Endothelial cell (in vitro differentiated cells): ENCODE results near the gene HARBI1. TPM values are rescaled to one million over a fixed set of nuclear protein-coding genes. Genes with fewer than 3 reads are reported as not detected.
"Not testable (repeated sequence)": the region's sequence is repeated elsewhere in the genome, so short reads cannot be mapped to it uniquely, and the experiment has no call there.

Experiments
- DNase-seq: peaks from one replicate; pipeline ENCODE4 v3.0.0; 2021; ENCODE audit warnings: low spot score
- H3K27ac Mint-ChIP-seq: one replicate; pipeline ENCODE4 v1.8.0; 2021; ENCODE audit warnings: mixed read lengths, inconsistent platforms; ENCODE audit not compliant: unreplicated experiment
- H3K27me3 Mint-ChIP-seq: one replicate; pipeline ENCODE4 v1.8.0; 2021; ENCODE audit warnings: mild to moderate bottlenecking, moderate library complexity, mixed read lengths, inconsistent platforms; ENCODE audit not compliant: unreplicated experiment
- H3K36me3 Mint-ChIP-seq: one replicate; pipeline ENCODE4 v1.8.0; 2021; ENCODE audit warnings: mild to moderate bottlenecking, low read depth, mixed read lengths, inconsistent platforms; ENCODE audit not compliant: unreplicated experiment
- H3K4me1 Mint-ChIP-seq: one replicate; pipeline ENCODE4 v1.8.0; 2021; ENCODE audit warnings: mild to moderate bottlenecking, mixed read lengths, inconsistent platforms; ENCODE audit not compliant: unreplicated experiment
- H3K4me3 Mint-ChIP-seq: one replicate; pipeline ENCODE4 v1.8.0; 2021; ENCODE audit warnings: mild to moderate bottlenecking, mixed read lengths, inconsistent platforms; ENCODE audit not compliant: unreplicated experiment
- H3K9me3 Mint-ChIP-seq: one replicate; pipeline ENCODE4 v1.8.0; 2021; ENCODE audit warnings: mixed read lengths, inconsistent platforms; ENCODE audit not compliant: unreplicated experiment
- total RNA-seq: library from RNA; stranded (reverse); fragmentation: NEBNext Ultra II Directional; extraction: Animal tissue kit (Norgen Biotek cat#: 25700); gene quantifications from one replicate; pipeline ENCODE4 v1.2.1, GENCODE V29; 2021; ENCODE audit not compliant: unreplicated experiment
- TF ChIP-seq, protein P1 (sequence below): fragments of 200-600 bp; sonication (generic); IDR thresholded peaks from one replicate; pipeline ENCODE4 v1.5.0; 2021; ENCODE audit warnings: antibody characterized with exemption; ENCODE audit not compliant: unreplicated experiment

Gene HARBI1
- total RNA-seq, 1 donor from 2014 or later = 6.1 TPM

GRCh38 chr11:46588915-46589314, 28.1 kb downstream of the HARBI1 start:
- H3K27ac Mint-ChIP-seq = no peak overlapping the region
- H3K4me3 Mint-ChIP-seq = no peak overlapping the region
- H3K36me3 Mint-ChIP-seq = no peaks in the 10 kb centered on the region
- no peak for DNase-seq
- peaks cover 3% of the 10 kb centered on the region for H3K27me3 Mint-ChIP-seq
- TF ChIP-seq, protein P1, sequence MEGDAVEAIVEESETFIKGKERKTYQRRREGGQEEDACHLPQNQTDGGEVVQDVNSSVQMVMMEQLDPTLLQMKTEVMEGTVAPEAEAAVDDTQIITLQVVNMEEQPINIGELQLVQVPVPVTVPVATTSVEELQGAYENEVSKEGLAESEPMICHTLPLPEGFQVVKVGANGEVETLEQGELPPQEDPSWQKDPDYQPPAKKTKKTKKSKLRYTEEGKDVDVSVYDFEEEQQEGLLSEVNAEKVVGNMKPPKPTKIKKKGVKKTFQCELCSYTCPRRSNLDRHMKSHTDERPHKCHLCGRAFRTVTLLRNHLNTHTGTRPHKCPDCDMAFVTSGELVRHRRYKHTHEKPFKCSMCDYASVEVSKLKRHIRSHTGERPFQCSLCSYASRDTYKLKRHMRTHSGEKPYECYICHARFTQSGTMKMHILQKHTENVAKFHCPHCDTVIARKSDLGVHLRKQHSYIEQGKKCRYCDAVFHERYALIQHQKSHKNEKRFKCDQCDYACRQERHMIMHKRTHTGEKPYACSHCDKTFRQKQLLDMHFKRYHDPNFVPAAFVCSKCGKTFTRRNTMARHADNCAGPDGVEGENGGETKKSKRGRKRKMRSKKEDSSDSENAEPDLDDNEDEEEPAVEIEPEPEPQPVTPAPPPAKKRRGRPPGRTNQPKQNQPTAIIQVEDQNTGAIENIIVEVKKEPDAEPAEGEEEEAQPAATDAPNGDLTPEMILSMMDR = no peak
- no peaks in the 10 kb centered on the region for H3K9me3 Mint-ChIP-seq
- peaks cover 14% of the 10 kb centered on the region for H3K4me1 Mint-ChIP-seq

DNA sequence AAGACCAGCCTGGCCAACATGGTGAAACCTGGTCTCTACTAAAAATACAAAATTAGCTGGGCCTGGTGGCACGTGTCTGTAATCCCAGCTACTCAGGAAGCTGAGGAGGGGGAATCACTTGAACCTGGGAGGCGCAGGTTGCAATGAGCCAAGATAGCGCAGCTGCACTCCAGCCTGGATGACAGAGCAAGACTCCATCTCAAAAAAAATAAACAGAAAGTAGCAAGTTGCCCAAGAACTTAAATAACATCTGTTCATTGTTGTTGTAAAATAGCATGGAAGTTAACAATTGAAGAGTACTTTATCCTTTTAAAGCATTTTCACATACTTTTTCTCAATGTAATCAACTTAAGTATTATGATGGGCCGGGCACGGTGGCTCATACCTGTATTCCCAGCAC, 28.9 kb downstream of the HARBI1 start:
- Mint-ChIP-seq H3K36me3 (no peaks in the 10 kb centered on the region), H3K27me3 (peaks cover under 1% of the 10 kb centered on the region), H3K27ac (no peak overlapping the region), H3K4me3 (no peak overlapping the region), H3K9me3 (no peaks in the 10 kb centered on the region), H3K4me1 (peaks cover 8% of the 10 kb centered on the region)
- TF ChIP-seq, protein P1 = no peak
- no peak for DNase-seq

DNA sequence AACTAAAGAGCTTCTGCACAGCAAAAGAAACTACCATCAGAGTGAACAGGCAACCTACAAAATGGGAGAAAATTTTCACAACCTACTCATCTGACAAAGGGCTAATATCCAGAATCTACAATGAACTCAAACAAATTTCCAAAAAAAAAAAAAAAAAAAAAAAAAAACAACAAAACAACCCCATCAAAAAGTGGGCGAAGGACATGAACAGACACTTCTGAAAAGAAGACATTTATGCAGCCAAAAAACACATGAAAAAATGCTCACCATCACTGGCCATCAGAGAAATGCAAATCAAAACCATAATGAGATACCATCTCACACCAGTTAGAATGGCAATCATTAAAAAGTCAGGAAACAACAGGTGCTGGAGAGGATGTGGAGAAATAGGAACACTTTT, 33.5 kb downstream of the HARBI1 start:
- not testable (repeated sequence) for H3K9me3 Mint-ChIP-seq, H3K27ac Mint-ChIP-seq, H3K27me3 Mint-ChIP-seq, H3K4me1 Mint-ChIP-seq, H3K4me3 Mint-ChIP-seq, DNase-seq
- H3K36me3 Mint-ChIP-seq = peaks cover 13% of the 10 kb centered on the region

DNA sequence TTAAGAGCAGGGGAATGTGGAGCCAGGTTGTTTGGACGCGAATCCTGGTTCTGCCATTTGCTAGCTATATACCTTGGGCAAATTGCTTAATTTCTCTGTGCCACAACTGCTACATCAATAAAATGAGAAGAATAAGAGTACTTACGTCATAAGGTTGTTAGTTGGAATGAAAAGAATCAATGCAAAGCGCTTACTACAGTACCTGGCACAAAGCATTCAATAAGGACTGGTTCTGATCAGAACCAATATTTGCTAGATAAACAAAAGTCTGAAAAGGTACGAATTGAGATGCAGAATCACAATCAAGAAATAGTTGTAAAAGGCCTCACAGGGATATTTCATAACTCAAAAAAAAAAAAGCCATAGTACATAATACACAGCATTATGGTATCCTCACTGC, 34.4 kb downstream of the HARBI1 start:
- Mint-ChIP-seq H3K4me1 (no peaks in the 10 kb centered on the region), H3K27ac (no peak overlapping the region), H3K4me3 (no peak overlapping the region), H3K36me3 (peaks cover 13% of the 10 kb centered on the region), H3K9me3 (no peaks in the 10 kb centered on the region), H3K27me3 (no peaks in the 10 kb centered on the region)
- no peak for DNase-seq
- TF ChIP-seq, protein P1 = no peak

DNA sequence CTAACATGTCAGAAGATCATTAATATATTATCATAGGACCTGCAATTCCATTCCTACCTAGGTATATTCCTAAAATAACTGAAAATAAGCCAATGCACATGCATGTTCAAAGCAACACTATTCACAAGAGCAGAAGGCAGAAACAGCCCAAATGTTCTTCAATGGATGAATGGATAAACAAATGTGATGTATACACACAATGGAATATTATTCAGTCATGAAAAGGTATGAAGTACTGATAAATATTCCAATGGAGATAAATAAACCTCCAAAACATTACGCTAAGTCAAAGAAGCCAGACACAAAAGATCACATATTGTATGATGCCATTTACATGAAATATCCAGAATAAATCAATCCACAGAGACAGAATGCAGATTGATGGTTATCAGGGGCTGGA, 40.0 kb downstream of the HARBI1 start:
- no peaks in the 10 kb centered on the region for H3K4me1 Mint-ChIP-seq
- TF ChIP-seq, protein P1 = no peak
- peaks cover 13% of the 10 kb centered on the region for H3K36me3 Mint-ChIP-seq
- no peaks in the 10 kb centered on the region for H3K27me3 Mint-ChIP-seq
- H3K4me3 Mint-ChIP-seq = no peak overlapping the region
- DNase-seq = no peak
- no peaks in the 10 kb centered on the region for H3K9me3 Mint-ChIP-seq
- no peak overlapping the region for H3K27ac Mint-ChIP-seq

GRCh38 chr11:46574656-46575055, 42.4 kb downstream of the HARBI1 start:
- no peak for DNase-seq
- Mint-ChIP-seq H3K27me3 (no peaks in the 10 kb centered on the region), H3K27ac (no peak overlapping the region), H3K36me3 (peaks cover 6% of the 10 kb centered on the region), H3K9me3 (no peaks in the 10 kb centered on the region), H3K4me3 (no peak overlapping the region), H3K4me1 (no peaks in the 10 kb centered on the region)
- TF ChIP-seq, protein P1 = no peak
